ENCODE measurements around the gene KIAA0513.

Gene KIAA0513

DNA sequence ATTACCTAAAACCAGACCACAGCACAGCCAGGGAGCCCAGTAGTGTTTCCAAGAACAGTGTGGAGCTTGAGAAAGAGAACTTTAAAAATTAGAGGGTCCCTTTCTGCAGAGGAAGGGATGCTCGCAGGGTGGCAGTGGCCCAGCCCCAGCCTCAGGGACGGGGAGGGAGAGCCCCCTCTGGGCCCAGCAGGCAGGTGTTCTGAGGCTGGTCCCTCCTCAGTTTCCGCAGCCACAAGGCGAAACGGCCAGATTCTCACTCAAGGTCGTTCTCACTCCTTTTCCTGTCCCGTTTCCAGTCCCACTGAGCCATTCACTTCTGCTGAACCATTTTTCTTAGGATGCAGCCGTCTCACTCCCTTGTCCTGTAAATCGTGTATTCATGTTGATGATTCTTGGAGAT lies 64.7 kb downstream of the KIAA0513 start:
- no peak for DNase-seq

DNA sequence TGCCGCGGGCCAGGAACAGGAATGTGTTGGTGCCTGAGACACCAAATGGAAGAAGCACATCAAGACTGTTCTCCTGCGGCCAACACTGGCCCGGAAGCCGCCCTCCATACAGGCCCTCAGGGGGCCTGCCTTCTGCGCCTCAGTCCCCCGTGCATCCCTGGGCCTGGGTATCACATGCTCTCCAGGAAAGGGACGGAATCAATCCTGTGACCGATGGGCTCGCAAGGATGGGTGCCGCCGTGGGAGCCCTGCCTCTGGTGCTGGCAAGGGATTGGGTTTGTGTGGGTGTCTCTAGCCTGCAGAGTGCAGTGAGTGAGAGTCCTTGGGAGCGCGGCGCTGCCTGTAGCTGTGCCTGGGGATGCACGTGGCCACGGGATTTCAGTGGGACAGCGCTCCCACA lies 65.3 kb downstream of the KIAA0513 start:
- no peak for DNase-seq

DNA sequence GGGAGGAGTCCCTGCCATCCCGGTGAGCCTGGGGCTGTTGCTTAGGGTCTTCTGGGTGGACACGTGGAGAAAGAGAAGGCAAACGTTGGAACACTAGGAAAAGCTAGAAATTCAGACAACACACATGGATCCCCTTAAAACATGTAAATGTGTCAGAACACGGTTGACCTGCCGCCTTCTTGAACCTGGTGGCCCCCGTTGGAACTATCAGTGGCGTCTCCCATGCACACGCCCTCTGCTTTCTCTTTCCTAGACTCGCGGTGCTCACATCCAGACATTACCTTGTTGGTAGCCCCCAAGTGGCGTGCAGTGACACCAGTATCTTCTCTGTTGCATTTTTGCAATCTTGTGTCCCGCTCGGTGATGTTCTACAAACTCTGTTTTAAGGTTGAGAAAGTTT lies 66.1 kb downstream of the KIAA0513 start:
- DNase-seq = no peak

DNA sequence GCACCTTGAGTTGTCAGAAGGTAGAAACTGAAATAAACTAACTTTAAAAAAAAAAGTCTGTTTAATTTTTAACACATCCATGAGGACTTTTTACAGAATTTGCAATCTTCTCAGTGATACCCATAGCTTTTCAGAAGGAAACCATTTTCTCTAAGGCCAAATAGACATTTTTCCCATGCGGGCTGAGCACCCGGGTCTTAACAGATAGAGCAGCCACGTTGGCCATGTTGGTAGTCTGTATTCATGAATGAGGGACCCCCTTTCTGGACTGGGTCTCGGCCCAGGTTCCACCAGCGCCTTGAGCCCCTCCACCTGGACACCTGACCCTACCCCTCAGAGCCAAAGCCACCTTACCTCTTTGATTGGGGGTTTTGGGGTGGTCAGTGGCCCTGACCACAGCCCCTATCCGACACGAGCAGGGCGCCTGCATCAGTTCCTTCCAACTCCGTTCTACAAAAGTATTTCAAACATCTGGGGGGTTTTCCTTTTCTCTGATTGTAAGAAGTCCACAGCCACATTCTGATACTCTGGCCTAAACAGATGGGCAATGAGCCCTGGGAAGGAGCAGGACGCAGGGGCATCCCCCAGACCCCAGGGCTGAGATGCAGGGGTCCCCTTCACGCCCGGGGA lies 66.7 kb downstream of the KIAA0513 start:
- DNase-seq = no peak

DNA sequence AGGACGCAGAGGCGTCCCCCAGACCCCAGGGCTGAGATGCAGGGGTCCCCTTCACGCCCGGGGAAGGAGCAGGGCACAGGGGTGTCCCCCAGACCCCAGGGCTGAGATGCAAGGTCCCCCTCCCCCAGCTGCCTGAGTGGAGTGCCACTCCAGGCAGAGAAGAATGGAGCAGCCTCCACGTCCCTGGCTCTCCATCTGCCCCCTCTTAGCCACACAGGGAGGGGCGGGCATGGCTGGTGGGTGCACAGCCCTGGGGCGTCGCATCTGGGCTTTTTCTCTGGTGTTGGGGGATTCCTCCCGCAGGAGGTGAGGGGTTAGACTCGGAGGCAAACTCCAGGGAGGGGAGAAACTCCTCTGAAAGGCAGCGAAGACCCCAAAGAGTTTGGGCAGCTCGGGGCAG lies 67.2 kb downstream of the KIAA0513 start:
- no peak for DNase-seq

DNA sequence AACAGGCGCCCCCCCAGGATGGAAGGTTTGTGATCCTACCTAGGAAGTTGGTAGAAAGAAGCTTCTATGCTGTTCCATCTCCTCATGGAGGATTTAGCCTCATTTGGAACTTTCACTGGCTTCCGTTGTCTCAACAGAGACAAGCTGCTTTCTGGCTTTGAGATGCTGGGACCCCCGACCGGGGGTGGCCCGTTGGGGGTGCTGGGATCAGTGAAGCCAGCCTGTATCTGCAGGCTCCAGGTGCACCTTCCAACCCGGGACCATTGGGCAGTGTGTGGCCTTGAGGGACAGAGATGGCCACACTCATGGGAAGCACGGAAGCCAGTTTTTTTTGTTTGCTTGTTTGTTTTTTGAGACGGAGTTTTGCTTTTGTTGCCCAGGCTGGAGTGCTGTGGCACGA lies 69.3 kb downstream of the KIAA0513 start:
- DNase-seq = no peak

DNA sequence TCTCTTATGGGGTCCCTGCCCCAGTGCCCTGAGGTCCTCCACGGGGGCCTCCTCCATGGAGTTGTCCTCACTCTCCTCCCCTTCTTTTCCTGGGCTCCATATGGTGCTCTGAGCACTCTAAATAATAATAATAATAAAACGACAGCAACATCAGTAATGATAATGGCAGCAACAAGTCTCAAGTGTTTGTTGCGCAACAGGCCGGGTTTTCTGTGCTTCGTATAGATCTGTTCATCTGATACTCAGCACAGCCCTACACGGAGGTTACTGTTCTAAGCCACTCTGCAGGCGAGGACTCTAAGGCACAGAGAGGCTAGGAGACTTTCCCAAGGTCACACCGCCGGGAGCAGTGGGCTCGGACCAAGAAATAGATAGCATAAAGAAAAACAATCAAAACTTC lies 71.0 kb downstream of the KIAA0513 start:
- DNase-seq = no peak

DNA sequence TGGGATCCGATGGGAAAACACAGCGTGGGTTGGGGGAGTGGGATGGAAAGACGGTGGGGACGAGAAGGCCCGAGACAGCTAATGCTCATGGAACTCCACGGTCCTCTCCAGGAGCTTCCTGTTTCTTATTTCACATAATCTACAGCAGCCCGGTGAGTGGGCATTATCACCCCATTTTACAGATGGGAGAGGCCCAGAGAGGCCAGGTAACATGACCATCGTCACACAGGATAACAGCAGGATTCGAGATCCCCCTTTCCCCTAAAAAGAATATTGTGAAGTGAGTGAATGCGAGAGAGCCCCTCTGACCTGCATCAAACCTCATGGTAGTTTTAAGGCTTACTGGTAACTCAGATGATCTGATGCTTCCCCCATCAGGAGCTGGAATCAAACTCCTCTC lies 72.7 kb downstream of the KIAA0513 start:
- no peak for DNase-seq

DNA sequence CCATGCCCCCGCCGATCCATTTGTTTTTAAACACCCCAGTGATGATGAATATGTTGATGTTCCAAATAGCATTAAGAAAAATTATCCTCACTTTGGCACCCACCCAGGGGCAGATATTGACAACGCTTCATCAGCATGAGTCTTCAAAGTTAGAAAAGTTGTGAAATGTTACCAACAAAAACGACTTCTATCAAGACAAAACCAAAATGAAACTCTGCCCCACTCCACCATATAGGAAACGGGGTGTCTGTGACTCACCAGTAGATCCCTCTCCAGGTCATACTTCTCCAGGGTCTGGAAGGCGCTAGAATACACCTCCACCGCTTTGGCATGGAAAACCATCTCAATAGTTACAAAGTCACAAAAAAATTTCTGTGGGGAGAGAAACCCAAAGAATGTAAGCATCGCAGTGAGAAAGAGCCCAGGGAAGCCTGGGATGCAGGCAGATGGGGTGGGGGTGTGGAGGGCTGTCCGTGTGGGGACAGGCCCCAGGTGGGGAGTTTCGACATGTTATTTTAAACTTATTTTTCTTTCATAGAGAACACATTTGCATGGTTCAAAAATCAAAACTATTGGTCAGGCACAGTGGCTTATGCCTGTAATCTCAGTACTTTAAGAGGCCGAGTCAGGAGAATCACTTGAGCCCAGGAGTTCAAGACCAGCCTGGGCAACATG lies 74.5 kb downstream of the KIAA0513 start:
- no peak for DNase-seq

DNA sequence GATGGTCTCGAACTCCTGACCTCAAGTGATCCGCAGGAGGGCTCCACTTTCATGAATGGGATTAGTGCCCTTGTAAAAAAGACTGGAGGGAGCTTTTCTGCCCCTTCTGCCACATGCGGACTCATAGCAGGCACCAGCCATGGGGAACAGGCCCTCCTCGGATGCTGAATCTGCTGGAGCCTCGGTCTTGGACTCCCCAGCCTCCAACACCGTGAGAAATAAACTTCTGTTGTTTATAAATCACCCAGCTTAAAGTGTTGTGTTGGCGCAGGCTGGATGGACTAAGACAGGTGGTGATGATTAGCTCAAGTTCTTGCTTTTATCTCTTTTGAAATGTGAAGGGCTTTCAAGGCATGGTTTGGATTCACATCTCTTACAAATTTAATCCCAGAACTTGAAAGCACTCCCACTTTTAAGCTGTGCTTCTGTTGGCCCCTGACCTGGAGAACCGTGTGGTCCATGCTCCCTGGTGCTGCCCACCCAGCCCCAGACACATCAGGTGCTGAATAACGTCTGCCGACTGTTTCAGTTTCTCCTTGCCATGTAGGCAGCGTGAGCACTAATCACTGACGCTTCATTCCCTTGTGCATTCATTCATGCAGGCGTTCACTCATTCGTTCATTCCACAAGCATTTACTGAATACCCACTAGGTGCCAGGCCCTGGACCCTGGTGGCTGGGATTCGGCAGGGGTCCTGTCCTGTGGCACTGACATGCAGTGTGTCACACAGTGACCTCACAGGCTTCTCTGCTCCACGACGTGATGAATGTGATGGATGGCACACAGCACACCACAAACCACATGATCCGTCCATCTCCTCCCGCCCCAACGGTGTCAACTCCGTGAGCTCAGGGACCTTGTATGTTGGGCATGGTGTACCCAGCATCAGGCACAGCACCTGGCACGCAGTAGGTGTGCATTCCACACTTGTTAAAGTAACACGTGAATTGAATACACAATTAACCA lies 75.8 kb downstream of the KIAA0513 start:
- no peak for DNase-seq

DNA sequence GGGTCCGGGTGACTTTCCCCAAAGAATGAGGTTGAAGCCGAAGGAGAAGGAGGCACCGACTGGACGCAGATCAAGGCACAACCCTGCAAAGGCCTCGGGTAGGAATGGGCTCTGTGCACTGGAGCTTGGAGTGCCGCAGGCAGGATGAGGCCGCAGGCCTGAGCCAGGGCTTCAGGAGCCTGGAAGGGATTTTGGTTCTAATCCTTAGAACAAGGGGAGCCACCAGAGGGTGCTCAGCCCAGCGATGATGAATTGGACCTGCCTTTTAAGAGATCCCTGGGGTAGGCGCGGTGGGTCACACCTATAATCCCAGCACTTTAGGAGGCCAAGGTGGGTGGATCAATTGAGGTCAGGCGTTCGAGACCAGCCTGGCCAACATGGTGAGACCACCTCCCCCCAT lies 76.6 kb downstream of the KIAA0513 start:
- DNase-seq = no peak

DNA sequence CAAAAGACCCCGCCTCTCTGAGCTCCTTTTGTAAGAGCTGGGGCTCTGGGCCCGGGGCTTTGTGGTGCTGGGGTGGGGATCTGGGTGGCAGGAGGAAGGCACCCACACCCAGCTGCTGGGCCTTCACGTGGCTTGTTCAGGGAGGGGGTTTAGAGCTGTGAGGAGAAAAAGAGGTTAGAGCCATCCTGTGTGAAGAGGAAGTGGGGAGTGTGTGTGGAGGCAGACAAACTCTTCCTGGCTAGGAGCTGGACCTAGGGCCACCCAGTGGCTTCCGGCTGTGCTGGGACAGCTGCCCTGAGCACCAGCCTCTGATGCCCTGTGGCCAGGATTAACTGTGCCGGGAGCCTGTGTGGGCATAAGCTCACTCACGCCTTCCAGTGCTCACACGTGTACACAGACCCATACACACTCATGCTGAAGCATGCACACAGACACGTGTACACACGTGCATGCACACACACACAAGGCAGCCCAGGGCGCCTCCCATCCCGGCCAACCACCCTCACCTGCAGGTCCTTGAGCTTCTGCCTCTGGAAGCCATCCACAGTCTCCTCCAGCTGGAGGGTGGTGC lies 77.3 kb downstream of the KIAA0513 start:
- no peak for DNase-seq

DNA sequence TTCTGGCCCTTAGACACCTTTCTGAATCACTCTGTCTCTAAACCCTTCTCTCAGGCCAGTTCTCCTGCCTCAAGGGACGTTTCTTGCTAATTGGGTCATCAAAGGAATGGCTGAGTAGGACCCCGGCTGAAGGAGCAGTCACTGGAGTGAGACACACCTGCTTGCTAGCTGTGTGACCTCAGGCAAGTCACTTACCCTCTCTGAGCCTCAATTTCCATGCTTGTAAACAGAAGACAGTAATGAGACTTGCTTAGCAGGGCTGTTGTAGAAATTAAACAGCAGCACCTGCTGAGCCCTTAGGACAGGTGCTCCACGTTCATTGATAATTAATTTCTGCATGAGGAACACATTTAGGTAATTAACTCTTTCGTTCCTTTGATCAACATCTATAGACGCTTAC lies 77.9 kb downstream of the KIAA0513 start:
- no peak for DNase-seq

DNA sequence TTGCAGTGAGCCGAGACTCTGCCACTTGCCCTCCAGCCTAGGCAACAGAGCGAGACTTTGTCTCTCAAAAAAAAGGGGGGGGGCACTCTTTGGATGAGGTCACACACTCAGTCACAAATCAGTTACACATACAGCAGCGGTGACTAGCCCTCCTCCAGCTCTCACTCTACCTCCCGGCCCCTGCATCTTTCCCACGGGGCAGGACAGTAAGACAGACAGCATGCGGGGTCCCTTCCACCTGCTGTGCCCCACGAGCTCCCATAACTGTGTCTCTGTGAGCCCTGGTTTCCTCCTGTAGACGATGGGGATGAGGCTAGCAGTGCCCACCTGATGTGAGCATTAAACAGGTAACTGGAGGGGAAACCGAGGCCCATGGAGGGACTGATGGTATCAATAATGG lies 79.5 kb downstream of the KIAA0513 start:
- DNase-seq = no peak

DNA sequence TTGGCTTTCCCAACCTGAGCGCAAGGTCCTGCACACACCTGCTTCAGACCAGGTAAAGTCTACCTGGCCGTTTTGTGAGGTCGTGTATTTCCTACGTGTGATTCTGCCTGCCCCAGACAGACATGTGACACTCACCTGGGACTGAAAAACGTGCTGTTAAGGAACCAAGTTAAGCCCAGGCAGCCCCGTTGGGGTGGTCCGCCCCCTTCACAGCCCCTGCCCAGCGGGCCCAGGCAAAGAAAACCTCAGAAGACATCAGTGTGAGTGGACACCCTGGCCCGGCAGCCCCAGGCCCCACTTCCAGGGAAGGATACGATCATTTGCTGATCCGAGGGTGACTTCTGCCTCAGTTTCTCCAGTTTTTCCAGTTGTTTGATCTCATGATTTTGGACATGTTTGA lies 79.9 kb downstream of the KIAA0513 start:
- DNase-seq = no peak

DNA sequence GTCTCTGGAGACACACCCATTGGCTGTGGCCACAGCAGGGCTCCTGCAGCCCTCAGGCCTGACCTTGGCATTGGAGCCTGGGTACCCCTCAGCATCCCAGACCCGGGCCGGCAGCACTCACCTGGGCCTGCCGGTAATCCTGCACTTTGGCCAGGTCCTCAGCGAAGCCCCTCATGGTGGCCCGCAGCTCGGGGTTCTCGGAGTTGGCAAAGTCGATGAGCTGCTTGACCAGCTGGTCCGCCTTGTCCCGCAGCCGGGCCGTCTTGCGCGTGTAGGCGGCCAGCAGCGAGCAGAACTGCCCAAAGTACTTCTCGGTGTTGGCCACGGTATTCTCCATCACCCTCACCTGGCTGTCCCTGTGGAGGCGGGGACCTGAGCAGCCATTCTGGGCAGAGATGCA lies 82.5 kb downstream of the KIAA0513 start:
- DNase-seq = no peak

DNA sequence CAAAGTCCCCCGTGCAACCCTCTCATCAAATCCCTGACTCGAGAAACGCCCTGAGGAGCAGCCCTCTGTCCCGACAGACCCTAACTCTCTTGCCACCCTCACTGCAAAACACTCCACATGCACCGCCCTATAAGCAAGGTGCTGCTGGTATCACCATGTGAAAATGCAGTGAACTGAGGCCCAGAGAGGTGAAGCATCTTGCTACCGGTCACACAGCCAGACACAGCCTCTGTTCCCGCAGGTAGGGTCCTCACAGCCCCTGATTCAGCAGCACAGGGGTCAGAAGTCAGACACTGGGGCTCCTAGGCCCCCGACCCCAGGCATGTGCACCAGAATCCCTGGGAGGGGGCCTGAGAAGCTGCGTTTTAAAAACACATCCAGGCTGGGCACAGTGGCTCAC lies 83.6 kb downstream of the KIAA0513 start:
- no peak for DNase-seq

DNA sequence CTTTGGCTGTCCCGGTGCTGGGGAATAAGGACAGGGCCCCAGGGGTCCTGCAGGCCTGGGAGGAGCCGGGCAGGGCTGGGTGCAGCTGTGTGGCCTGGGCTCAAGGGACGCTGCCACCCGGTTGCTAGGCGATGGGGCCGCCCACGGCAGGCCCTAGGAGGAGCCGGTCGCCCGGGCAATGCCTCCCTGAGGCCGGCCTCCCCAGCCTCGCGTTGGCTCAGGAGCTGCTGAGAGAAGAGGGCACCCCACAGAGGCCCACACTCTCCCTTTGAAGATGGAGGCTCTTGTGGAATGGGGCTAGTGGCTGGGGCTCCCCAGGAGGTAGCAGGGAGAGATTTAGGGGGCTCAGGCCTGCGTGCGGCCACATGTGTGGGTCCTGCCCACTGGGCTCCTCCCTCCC lies 84.8 kb downstream of the KIAA0513 start, which contains the start of gene CIBAR2:
Gene CIBAR2 (minus strand): TSS at position 109 of the 400 bp plus-strand sequence. CDS start 120 bp downstream, outside the sequence.
- DNase-seq = no peak

DNA sequence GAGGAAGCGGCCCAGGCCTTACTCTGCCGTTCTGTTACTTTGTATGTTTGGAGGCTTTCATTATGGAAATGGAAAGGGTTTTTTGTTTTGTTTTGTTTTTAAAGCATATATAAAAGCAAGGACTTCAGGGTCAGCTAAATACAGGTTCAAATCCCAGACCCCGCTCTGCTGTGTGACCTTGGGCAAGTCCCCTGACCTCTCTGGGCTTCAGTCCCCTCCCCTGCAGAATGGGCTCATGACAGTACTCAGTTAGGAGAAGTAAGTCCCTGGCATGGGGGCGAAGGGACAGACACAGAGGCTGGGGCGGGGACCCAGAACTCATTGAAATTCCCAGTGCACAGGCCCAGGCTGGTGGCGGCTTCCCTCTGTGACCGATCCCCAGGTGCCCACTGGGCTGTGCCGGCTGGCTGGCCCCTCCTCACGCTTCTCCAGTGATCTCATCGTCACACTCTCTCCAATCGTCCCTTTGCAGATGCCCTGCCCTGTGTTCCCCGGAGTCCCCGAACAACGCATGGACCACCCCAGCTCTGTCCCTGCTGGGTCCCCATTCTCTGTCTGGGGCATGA lies 85.7 kb downstream of the KIAA0513 start:
- DNase-seq = no peak

DNA sequence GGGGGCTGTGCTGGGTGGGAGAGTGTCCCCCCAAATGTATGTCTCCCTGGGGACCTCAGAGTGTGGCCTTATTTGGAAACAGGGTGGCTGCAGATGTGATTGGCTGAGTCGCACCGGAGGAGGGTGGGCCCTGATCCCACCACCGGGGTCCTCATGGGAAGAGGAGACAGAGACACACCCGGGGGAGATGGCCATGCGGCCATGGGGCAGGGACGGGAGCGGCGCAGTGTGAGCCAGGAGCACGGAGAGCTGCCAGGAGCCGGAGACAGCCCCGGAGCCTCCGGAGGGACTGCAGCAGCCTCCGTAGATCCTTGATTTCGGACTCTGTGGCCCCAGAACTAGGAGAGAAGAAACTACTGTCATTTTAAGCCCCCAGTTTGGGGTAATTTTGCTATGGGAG lies 86.3 kb downstream of the KIAA0513 start:
- no peak for DNase-seq

DNA sequence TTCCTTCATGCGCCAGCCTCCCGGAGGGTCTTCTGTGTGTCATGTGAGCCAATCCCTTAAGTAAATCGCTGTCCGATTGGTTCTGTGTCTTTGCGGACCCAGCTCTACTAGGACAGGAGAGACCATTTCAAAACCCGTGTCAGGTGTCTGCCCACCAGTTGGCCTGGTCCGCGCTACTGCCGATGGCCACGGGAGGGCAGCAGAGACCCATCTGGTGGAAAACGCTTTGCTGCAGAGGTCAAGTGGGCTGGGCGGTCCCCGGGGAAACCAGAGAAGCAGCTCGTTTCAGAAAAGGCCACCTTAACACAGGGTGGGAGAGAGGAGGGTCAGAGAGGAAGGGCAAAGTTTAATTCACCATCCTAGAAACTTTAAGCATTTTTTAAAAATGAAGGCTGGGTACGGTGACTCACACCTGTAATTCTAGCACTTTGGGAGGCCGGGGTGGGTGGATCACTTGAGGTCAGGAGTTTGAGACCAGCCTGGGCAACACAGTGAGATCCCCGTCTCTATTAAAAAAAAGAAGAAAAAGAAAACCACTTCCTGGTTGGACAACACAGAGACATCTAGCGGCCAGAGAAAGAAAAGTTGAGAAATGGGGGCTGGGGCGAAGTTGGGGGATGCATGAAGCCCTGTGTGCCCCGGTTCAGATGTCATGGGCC lies 87.4 kb downstream of the KIAA0513 start:
- no peak for DNase-seq

DNA sequence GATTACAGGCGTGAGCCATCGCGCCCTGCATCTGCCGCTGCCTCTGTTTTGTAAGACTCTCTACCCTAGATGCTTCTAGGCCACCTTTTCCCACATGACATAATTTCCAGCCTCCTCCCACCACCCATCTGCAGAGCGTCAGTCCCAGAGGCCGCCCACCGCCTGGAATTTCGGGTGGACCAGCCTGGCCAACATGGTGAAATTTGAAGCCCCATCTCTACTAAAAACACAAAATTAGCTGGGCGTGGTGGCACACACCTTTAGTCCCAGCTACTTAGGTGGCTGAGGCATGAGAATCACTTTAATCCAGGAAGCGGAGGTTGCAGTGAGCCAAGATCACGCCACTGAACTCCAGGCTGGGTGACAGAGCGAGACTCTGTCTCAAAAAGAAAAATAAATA lies 89.8 kb downstream of the KIAA0513 start:
- no peak for DNase-seq

DNA sequence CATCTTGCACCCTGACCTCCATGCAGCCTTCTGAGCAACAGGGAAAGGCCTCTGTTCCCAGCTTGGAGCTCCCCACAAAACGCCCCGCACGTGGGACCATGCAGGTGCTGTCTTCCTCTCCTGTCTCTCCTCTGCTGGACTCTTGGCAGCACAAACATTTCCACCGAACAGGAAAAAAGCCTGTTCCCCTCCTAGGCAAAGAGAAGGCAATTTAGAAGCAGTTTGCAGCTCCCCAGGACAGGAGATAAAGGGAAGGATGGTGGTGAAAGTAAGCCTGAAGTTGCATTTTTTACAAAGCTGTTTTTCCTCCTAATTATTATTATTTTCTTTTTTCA lies 92.4 kb downstream of the KIAA0513 start:
- DNase-seq = no peak

All from NCI-H187 treated with DMSO at 0.1 percent for 48 hours (cell line).